H9 (cell line): ENCODE data around the gene ANKRD11. TPM values are rescaled to one million over a fixed set of nuclear protein-coding genes. Genes with fewer than 3 reads are reported as not detected.

Source experiments
- DNase-seq: peaks from one replicate; pipeline ENCODE4 v3.0.0-alpha.2; 2017
- H2AFZ ChIP-seq: one replicate; pipeline ENCODE4 v1.6.1; 2013; ENCODE audit warnings: mild to moderate bottlenecking, low read length, control low read depth, moderate library complexity
- H2AK5ac ChIP-seq: 2 replicates; pipeline ENCODE4 v1.6.1; 2013; ENCODE audit warnings: low read length, control low read depth, mixed read lengths; ENCODE audit not compliant: insufficient read length
- H2BK120ac ChIP-seq: one replicate; pipeline ENCODE4 v1.6.1; 2013; ENCODE audit warnings: low read depth, mild to moderate bottlenecking, low read length, control low read depth, inconsistent platforms; ENCODE audit not compliant: poor library complexity, severe bottlenecking
- H2BK12ac ChIP-seq: 2 replicates; pipeline ENCODE4 v1.6.1; 2013; ENCODE audit warnings: low read length, control low read depth, mixed read lengths, low read depth; ENCODE audit not compliant: insufficient read length
- H2BK15ac ChIP-seq: 2 replicates; pipeline ENCODE4 v1.6.1; 2013; ENCODE audit warnings: low read depth, low read length, control low read depth
- H2BK20ac ChIP-seq: one replicate; pipeline ENCODE4 v1.6.1; 2013; ENCODE audit warnings: low read depth, mild to moderate bottlenecking, low read length, control low read depth, inconsistent platforms; ENCODE audit not compliant: poor library complexity, severe bottlenecking
- H2BK5ac ChIP-seq: 2 replicates; pipeline ENCODE4 v1.6.1; 2013; ENCODE audit warnings: low read length, control low read depth, mixed read lengths; ENCODE audit not compliant: insufficient read length
- H3K14ac ChIP-seq: 2 replicates; pipeline ENCODE4 v1.6.1; 2013; ENCODE audit warnings: low read length, control low read depth; ENCODE audit not compliant: insufficient read depth
- H3K18ac ChIP-seq: 2 replicates; pipeline ENCODE4 v1.6.1; 2013; ENCODE audit warnings: low read depth, mild to moderate bottlenecking, mixed read lengths, low read length, control low read depth; ENCODE audit not compliant: insufficient read length
- H3K23ac ChIP-seq: 2 replicates; pipeline ENCODE4 v1.6.1; 2013; ENCODE audit warnings: low read length, control low read depth, mixed read lengths, low read depth; ENCODE audit not compliant: insufficient read length
- H3K23me2 ChIP-seq: 2 replicates; pipeline ENCODE4 v1.6.1; 2013; ENCODE audit warnings: low read depth, mild to moderate bottlenecking, mixed read lengths, low read length, control low read depth; ENCODE audit not compliant: insufficient read length, poor library complexity, severe bottlenecking
- H3K27ac ChIP-seq: 2 replicates; pipeline ENCODE4 v1.5.1; 2013; ENCODE audit warnings: low read length, control low read depth, mixed read lengths, low read depth; ENCODE audit not compliant: insufficient read length
- H3K27me3 ChIP-seq: 2 replicates; pipeline ENCODE4 v1.6.1; 2013; ENCODE audit warnings: low read length, control low read depth, inconsistent platforms; ENCODE audit not compliant: insufficient read depth
- H3K4ac ChIP-seq: 2 replicates; pipeline ENCODE4 v1.6.1; 2013; ENCODE audit warnings: low read depth, mild to moderate bottlenecking, control low read depth, inconsistent platforms, low read length, moderate library complexity
- H3K4me1 ChIP-seq: 2 replicates; pipeline ENCODE4 v1.6.1; 2013; ENCODE audit warnings: low read length, control low read depth, inconsistent platforms; ENCODE audit not compliant: insufficient read depth
- H3K4me2 ChIP-seq: 2 replicates; pipeline ENCODE4 v1.6.1; 2013; ENCODE audit warnings: low read length, control low read depth, mixed read lengths; ENCODE audit not compliant: insufficient read length, insufficient read depth
- H3K56ac ChIP-seq: 2 replicates; pipeline ENCODE4 v1.6.1; 2013; ENCODE audit warnings: low read depth, mild to moderate bottlenecking, mixed read lengths, low read length, control low read depth; ENCODE audit not compliant: insufficient read length
- H3K79me1 ChIP-seq: 2 replicates; pipeline ENCODE4 v1.6.1; 2013; ENCODE audit warnings: low read depth, mild to moderate bottlenecking, moderate library complexity, low read length, control low read depth, inconsistent platforms; ENCODE audit not compliant: insufficient read depth, poor library complexity, severe bottlenecking
- H3K79me2 ChIP-seq: 2 replicates; pipeline ENCODE4 v1.6.1; 2013; ENCODE audit warnings: low read length, control low read depth, inconsistent platforms; ENCODE audit not compliant: insufficient read depth
- H3K9ac ChIP-seq: 2 replicates; pipeline ENCODE4 v1.6.1; 2013; ENCODE audit warnings: low read length, control low read depth, mixed read lengths; ENCODE audit not compliant: insufficient read length; ENCODE audit errors: extremely low read depth
- H3K9me3 ChIP-seq: one replicate; pipeline ENCODE4 v1.6.1; 2013; ENCODE audit warnings: low read depth, low read length, inconsistent platforms; ENCODE audit not compliant: control insufficient read depth
- H3T11ph ChIP-seq: one replicate; pipeline ENCODE4 v1.6.1; 2013; ENCODE audit warnings: mild to moderate bottlenecking, low read length, control low read depth, inconsistent platforms
- H4K20me1 ChIP-seq: one replicate; pipeline ENCODE4 v1.6.1; 2013; ENCODE audit not compliant: control insufficient read depth, insufficient read length, insufficient read depth
- H4K5ac ChIP-seq: 2 replicates; pipeline ENCODE4 v1.6.1; 2013; ENCODE audit warnings: low read depth, mild to moderate bottlenecking, mixed read lengths, low read length, control low read depth; ENCODE audit not compliant: insufficient read length
- H4K8ac ChIP-seq: replicated peaks from 2 replicates; pipeline ENCODE4 v1.6.1; 2013; ENCODE audit warnings: low read length, control low read depth, mixed read lengths, low read depth; ENCODE audit not compliant: insufficient read length
- H4K91ac ChIP-seq: 2 replicates; pipeline ENCODE4 v1.6.1; 2013; ENCODE audit warnings: low read depth, mild to moderate bottlenecking, moderate library complexity, mixed read lengths, low read length, control low read depth; ENCODE audit not compliant: insufficient read length
- H3K27ac Mint-ChIP-seq, 3 experiments: 2 replicates in 2 of 3; 3 replicates in 1 of 3; pipeline ENCODE4 v1.8.0; 2020 to 2021; ENCODE audit warnings: mixed read lengths in 3 of 3, mild to moderate bottlenecking in 1 of 3, moderate library complexity in 1 of 3
- H3K27me3 Mint-ChIP-seq: 2 replicates; pipeline ENCODE4 v1.8.0; 2021; ENCODE audit warnings: low read depth, mild to moderate bottlenecking, moderate library complexity, mixed read lengths
- H3K36me3 Mint-ChIP-seq, 3 experiments: 2 replicates in 2 of 3; 3 replicates in 1 of 3; pipeline ENCODE4 v1.8.0; 2020 to 2021; ENCODE audit warnings: low read depth in 3 of 3, mixed read lengths in 3 of 3; ENCODE audit not compliant: insufficient read depth in 1 of 3
- H3K4me1 Mint-ChIP-seq, 2 experiments: 2 replicates each; pipeline ENCODE4 v1.8.0; 2020; ENCODE audit warnings: mixed read lengths in 2 of 2
- H3K4me3 Mint-ChIP-seq, 2 experiments: 2 replicates in 1 of 2; 3 replicates in 1 of 2; pipeline ENCODE4 v1.8.0; 2020 to 2021; ENCODE audit warnings: mild to moderate bottlenecking in 2 of 2, mixed read lengths in 2 of 2, moderate library complexity in 1 of 2
- H3K9me3 Mint-ChIP-seq, 2 experiments: 2 replicates in 1 of 2; 3 replicates in 1 of 2; pipeline ENCODE4 v1.8.0; 2020; ENCODE audit warnings: mild to moderate bottlenecking in 2 of 2, mixed read lengths in 2 of 2, moderate library complexity in 1 of 2
- CTCF ChIP-seq: fragments of 200-600 bp; sonication (generic); conservative IDR thresholded peaks from 3 replicates; pipeline ENCODE4 v1.8.0; 2021; ENCODE audit warnings: antibody characterized with exemption, mild to moderate bottlenecking
- WGBS: extraction: QIAGEN DNeasy Blood & Tissue Kit; methylation state at CpG from one replicate; pipeline ENCODE4 v1.1.7; 2013; ENCODE audit warnings: missing lambda C conversion rate, low lambda C conversion rate, mixed read lengths; ENCODE audit not compliant: insufficient read length; ENCODE audit errors: extremely low coverage; 5-methylcytosine and 5-hydroxymethylcytosine counted together
- total RNA-seq: library from RNA; stranded (reverse); gene quantifications from 2 replicates; pipeline ENCODE4 v1.2.1, GENCODE V29; 2021

The ANKRD11 gene
- total RNA-seq, 1 experiment from 2014 or later, result 181 TPM

GRCh38 chr16:89312598-89313299, 177.6 kb downstream of the ANKRD11 start:
- H3K23me2 ChIP-seq, result no peaks in the 10 kb centered on the region
- H3K9me3 ChIP-seq, result no peaks in the 10 kb centered on the region
- peaks cover 4% of the 10 kb centered on the region; the same call in 1 of the 2 replicates for H3K4me1 ChIP-seq
- no peak overlapping the region for H3T11ph ChIP-seq
- peaks cover 33 to 48% of the 10 kb centered on the region in 2 experiments for H3K4me1 Mint-ChIP-seq
- WGBS, result no CpG with 5 or more reads among the region's 22 CpGs
- peaks cover 58% of the 10 kb centered on the region; the same call in 1 of the 2 replicates for H3K79me2 ChIP-seq
- no peaks in the 10 kb centered on the region; the same call in 1 of the 2 replicates for H3K27me3 Mint-ChIP-seq
- H4K20me1 ChIP-seq, result no peaks in the 10 kb centered on the region
- no peak for DNase-seq
- TF ChIP-seq CTCF, result no peak
- H3K18ac ChIP-seq, result no peak overlapping the region
- H3K79me1 ChIP-seq, result peaks cover 7% of the 10 kb centered on the region
- no peak overlapping the region for H2AFZ ChIP-seq
- no peak overlapping the region for H2BK12ac ChIP-seq
- H3K4ac ChIP-seq, result no peak overlapping the region
- no peak overlapping the region for H3K4me3 Mint-ChIP-seq
- H2BK20ac ChIP-seq, result no peak overlapping the region
- no peak overlapping the region for H4K5ac ChIP-seq
- no peak overlapping the region; a peak in 1 of 7 replicates for H3K27ac Mint-ChIP-seq
- H3K9ac ChIP-seq, result no peak overlapping the region
- H3K56ac ChIP-seq, result no peak overlapping the region
- no peak overlapping the region for H2AK5ac ChIP-seq
- no peak overlapping the region for H2BK120ac ChIP-seq
- H3K4me2 ChIP-seq, result no peak overlapping the region
- H3K36me3 Mint-ChIP-seq, result peaks cover 8 to 48% (median 36%) of the 10 kb centered on the region in 3 experiments; a peak in 6 of 7 replicates
- H2BK5ac ChIP-seq, result no peak overlapping the region
- H3K9me3 Mint-ChIP-seq, result no peaks in the 10 kb centered on the region
- no peak overlapping the region; the same call in 1 of the 2 replicates for H3K14ac ChIP-seq
- no peak overlapping the region for H2BK15ac ChIP-seq
- no peak overlapping the region for H4K8ac ChIP-seq
- no peak overlapping the region for H3K23ac ChIP-seq
- H3K27ac ChIP-seq, result no peak overlapping the region
- no peaks in the 10 kb centered on the region for H3K27me3 ChIP-seq
- H4K91ac ChIP-seq, result no peak overlapping the region
